Measurements from ENCODE around the gene FBXO2.
"Not testable (repeated sequence)": the region's sequence is repeated elsewhere in the genome, so short reads cannot be mapped to it uniquely, and the experiment has no call there.

Gene FBXO2

GRCh38 chr1:11611638-11612327, 42.4 kb downstream of the FBXO2 start:
- intact Hi-C loops (cut with DNase I) = no loop called here

DNA sequence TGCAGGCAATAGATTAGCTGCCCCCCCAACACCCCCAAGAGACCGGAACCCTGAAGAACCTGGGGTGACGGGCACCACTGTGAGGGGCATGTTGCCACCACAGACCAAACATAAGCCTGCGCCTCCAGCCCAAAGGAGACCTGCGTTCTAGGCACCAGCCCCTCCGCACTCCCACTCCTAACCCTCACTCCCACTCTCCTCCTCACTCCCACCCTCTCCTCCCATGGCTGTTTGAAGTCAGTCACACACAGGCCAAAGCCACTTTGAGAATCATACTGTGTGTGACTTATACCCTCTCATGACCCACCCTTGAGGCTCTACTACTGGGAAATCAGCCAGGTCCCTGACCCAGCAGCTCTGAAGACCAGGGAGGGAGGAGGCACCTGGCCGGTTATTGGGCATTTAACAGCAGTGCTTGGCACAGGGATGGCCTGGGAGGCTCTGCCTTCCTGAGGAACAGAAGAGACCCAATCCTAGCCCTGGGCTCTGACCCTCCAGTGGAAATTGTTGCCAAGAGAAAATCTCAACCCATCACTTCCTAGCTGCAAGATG, 43.5 kb downstream of the FBXO2 start:
- intact Hi-C loops (cut with DNase I) = no loop called here
- DNase-seq = no peak

More at GRCh38 chr1:11611638-11612327, 42.4 kb downstream of the FBXO2 start:
- no peak for DNase-seq

DNA sequence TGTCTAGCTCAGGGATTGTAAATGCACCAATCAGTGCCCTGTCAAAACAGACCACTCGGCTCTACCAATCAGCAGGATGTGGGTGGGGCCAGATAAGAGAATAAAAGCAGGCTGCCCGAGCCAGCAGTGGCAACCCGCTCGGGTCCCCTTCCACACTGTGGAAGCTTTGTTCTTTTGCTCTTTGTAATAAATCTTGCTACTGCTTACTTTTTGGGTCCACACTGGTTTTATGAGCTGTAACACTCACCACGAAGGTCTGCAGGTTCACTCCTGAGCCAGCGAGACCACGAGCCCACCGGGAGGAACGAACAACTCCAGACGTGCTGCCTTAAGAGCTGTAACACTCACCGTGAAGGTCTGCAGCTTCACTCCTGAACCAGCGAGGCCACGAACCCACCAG, 44.9 kb downstream of the FBXO2 start:
- DNase-seq; intact Hi-C loops (cut with DNase I): not testable (repeated sequence)

GRCh38 chr1:11608596-11609130, 45.6 kb downstream of the FBXO2 start:
- DNase-seq = not testable (repeated sequence)

GRCh38 chr1:11606775-11607174, 47.5 kb downstream of the FBXO2 start:
- DNase-seq = no peak
- intact Hi-C loops (cut with DNase I) = no loop called here

More at GRCh38 chr1:11608596-11609130, 45.6 kb downstream of the FBXO2 start:
- intact Hi-C loops (cut with DNase I) = not testable (repeated sequence)

GRCh38 chr1:11602981-11603380, 51.2 kb downstream of the FBXO2 start:
- intact Hi-C loops (cut with DNase I) = no loop called here
- DNase-seq = no peak

GRCh38 chr1:11602424-11602823, 51.8 kb downstream of the FBXO2 start:
- intact Hi-C loops (cut with DNase I) = no loop called here
- no peak for DNase-seq

- DNase-seq = no peak
- intact Hi-C loops (cut with DNase I) = no loop called here
These were observed 53.4 kb downstream of the FBXO2 start for GRCh38 chr1:11600836-11601235.

DNA sequence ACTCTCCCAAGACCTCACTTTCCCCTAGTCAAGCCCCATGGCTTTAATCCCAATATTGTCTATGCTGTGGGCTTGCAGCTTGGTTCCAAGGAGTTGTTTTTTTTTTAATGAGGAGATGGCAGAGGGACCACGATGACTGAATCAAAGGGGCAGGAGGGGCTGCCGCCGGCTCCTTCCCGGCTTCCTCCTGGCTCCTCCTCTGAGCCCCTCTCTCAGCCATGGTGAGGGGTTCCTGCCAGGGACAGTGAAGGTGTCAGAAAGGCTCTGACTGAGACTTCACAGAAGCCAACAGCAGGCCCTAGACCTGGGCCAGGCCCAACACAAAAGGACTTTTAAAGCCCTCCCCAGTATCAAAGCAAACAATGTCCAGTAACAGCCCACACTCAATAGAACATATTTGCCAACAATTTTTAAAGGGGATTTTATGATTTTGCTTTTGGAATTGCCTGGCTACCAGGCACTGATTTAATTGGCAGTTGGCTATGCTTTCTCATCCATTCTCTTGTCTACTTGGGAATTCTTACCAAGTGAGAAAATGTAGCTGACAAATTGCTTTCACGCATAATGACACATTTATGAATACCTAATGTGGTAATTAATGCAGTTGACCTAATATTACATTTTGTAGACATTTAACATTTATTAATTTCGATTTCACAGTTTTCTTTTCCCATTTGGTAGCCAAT, 54.2 kb downstream of the FBXO2 start:
- DNase-seq = no peak
- intact Hi-C loops (cut with DNase I) = no loop called here

GRCh38 chr1:11598461-11598860, 55.8 kb downstream of the FBXO2 start:
- intact Hi-C loops (cut with DNase I) = no loop called here
- no peak for DNase-seq

Measured in head of caudate nucleus (tissue), 42 donors.